GM12875 (cell line): ENCODE results near the gene PHLDA2.
"Not testable (repeated sequence)": the region's sequence is repeated elsewhere in the genome, so short reads cannot be mapped to it uniquely, and the experiment has no call there.

Source experiments
- H3K4me3 ChIP-seq: one replicate; pipeline ENCODE4 v1.5.1; 2011; ENCODE audit warnings: low read depth, low read length, control low read depth
- CTCF ChIP-seq: IDR thresholded peaks from 2 replicates; pipeline ENCODE4 v1.5.1; 2011; ENCODE audit warnings: low read depth, mild to moderate bottlenecking, control low read depth, inconsistent platforms, low read length, moderate library complexity, borderline replicate concordance; ENCODE audit not compliant: insufficient read depth

PHLDA2 gene

DNA sequence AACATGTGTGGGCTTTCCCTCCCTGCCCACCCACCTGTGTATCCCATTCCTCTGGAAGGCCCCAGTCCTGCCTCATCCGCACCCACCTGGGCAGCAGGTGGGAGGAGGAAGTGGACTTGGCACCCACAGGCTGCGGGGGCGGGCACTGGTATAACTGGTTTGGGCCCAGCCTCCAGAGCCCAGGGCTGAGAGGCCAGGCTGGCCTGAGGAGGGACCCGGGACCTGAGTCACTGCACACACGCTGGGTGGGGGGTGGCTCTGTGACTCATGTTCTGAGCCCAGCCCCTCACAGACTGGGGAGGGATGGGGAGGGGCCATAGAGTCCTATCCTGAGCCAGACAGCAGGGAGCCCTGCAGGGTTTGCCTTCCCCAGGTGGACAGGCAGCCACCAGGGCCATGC, 16.7 kb downstream of the PHLDA2 start:
- no peak overlapping the region for H3K4me3 ChIP-seq
- no peak for TF ChIP-seq CTCF

DNA sequence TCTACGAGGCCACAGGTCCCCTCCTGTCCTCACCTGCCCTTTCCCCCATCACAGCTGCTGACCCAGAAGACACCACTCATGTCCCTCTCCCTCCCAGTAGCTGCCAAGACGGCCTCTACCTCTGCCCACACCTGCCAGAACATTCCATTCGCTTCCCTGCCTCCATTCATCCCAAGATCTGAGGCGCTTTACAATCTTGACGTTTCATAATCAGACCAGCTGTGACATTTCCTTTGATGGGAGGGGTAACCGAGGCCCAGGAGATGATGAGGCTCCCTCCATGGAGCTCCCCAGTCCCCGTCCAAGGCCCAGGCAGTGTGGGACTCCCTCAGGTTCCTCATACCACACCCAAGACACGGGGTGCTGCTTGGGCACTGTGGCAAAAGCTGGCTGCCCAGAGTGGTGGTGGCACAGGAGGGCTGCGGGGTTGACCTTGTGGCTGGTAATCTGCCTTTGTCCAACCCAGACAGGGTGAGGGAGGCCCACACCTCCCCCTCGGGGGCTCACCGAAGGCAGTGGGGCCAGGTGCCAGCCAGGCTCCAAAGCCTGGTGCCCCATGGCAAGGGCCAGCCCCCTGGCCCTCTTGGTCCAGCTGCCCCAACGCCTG, 17.3 kb downstream of the PHLDA2 start:
- no peak for TF ChIP-seq CTCF
- H3K4me3 ChIP-seq, result no peak overlapping the region

DNA sequence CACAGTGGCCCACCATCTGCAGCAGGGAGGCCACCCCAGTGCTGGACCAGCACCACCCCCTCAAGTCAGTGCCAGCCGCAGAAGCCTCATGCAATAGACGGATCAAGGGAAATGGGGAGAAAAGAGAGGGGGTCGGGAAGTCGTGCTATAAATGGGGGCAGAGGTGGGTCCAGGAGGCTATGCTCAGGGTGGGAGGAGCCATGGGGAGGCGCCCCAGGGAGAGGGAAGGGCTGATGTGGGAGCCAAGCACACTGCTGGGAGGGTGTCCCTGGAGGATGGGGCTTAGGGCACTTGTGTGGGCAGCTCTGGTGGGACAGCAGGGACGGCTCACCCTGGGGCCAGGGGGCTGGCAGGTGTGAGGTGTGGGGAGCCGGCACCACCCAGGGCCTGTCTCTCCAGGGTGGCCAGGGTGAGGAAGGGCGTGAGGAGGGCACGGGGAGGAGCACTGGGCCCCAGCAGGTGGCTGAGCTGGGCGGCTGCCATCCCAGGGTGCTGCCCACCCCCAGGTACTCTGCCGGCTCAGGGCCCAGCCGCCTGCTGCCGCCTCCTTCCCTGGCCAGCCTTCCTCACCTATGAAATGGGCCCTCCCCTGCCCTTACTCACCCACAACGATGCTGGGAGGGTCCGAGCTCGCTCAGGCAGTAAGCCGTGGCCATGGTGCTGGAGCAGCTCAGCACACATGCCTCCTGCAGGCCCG, 18.0 kb downstream of the PHLDA2 start:
- no peak for TF ChIP-seq CTCF
- H3K4me3 ChIP-seq, result no peak overlapping the region

- no peak for TF ChIP-seq CTCF
- no peak overlapping the region for H3K4me3 ChIP-seq
Observed at GRCh38 chr11:2910401-2910955, 18.7 kb downstream of the PHLDA2 start.

DNA sequence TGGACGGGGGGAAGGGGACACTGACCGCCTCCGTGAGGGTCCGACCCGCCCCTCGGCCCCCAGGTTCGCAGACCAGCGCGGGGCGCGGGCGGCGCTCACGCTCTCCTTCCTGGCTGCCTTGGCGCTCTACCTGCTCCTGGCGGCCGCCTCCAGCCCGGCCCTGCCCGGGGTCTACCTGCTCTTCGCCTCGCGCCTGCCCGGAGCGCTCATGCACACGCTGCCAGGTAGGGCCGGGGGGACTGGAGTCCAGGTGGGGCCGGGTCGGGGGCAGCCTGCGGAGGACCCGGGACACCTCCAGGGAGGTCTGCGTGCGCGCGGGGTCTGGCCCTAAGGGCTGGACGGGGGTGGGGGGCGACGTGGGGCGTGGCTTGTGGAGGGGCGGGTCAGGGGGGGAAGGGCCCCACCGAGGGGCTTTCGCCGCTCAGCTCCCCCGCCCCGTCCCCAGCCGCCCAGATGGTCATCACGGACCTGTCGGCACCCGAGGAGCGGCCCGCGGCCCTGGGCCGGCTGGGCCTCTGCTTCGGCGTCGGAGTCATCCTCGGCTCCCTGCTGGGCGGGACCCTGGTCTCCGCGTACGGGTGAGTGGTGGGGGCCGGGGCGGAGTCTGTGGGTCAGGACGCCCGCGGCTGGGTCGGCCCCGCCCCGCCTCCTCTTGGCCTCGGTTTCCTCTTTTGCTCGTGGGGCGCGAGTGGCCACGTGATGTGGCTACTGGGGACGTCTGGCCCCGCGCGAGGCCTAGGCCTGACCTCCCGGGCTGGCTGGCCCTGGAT, 19.9 kb downstream of the PHLDA2 start:
- no peak overlapping the region for H3K4me3 ChIP-seq
- TF ChIP-seq CTCF, result no peak

GRCh38 chr11:2908130-2908529, 21.1 kb downstream of the PHLDA2 start:
- no peak overlapping the region for H3K4me3 ChIP-seq
- no peak for TF ChIP-seq CTCF

GRCh38 chr11:2905299-2905698, 23.9 kb downstream of the PHLDA2 start:
- not testable (repeated sequence) for H3K4me3 ChIP-seq
